Lower lobe of right lung (tissue), 2 donors: ENCODE data around the gene REXO1. TPM values are rescaled to one million over a fixed set of nuclear protein-coding genes. Genes with fewer than 3 reads are reported as not detected.

Experiments
- ATAC-seq, 2 donors: fragments of 200-7000 bp; cut with Tn5 transposase; one replicate each; pipeline ENCODE4 v1.9.1; 2020 to 2022; ENCODE audit warnings: mild to moderate bottlenecking in 2 of 2, moderate library complexity in 2 of 2
- DNase-seq: peaks from one replicate; pipeline ENCODE4 v3.0.0-alpha.2; 2020
- H3K27ac ChIP-seq: fragments of 200-600 bp; one replicate; pipeline ENCODE4 v1.8.0; 2022
- H3K27me3 ChIP-seq: fragments of 200-600 bp; one replicate; pipeline ENCODE4 v1.8.0; 2022; ENCODE audit warnings: low read depth
- H3K36me3 ChIP-seq: fragments of 200-600 bp; one replicate; pipeline ENCODE4 v1.8.0; 2022; ENCODE audit warnings: mild to moderate bottlenecking
- H3K4me1 ChIP-seq: fragments of 200-600 bp; one replicate; pipeline ENCODE4 v1.8.0; 2022
- H3K4me3 ChIP-seq: fragments of 200-600 bp; one replicate; pipeline ENCODE4 v1.8.0; 2022; ENCODE audit warnings: mild to moderate bottlenecking
- H3K9me3 ChIP-seq: fragments of 200-600 bp; one replicate; pipeline ENCODE4 v1.8.0; 2022
- intact Hi-C: fragments of 100-400 bp; cut with DNase I; formaldehyde crosslinking; loops from one replicate; pipeline ENCODE4 v1.11.0; 2022
- total RNA-seq: library from RNA; stranded (reverse); fragmentation: NEBNext Ultra II Directional; extraction: Animal tissue kit (Norgen Biotek cat#: 25700); gene quantifications from one replicate; pipeline ENCODE4 v1.2.1, GENCODE V29; 2021
- TF ChIP-seq, protein P1 (sequence below): fragments of 200-600 bp; IDR thresholded peaks from one replicate; pipeline ENCODE4 v1.8.0; 2022; ENCODE audit warnings: antibody characterized with exemption, mild to moderate bottlenecking
- donor health status: DM: no; HTN: yes; CAD: no; lungs with severe emphysema.

REXO1 gene
- total RNA-seq, 1 donor from 2014 or later, result 29.1 TPM

DNA sequence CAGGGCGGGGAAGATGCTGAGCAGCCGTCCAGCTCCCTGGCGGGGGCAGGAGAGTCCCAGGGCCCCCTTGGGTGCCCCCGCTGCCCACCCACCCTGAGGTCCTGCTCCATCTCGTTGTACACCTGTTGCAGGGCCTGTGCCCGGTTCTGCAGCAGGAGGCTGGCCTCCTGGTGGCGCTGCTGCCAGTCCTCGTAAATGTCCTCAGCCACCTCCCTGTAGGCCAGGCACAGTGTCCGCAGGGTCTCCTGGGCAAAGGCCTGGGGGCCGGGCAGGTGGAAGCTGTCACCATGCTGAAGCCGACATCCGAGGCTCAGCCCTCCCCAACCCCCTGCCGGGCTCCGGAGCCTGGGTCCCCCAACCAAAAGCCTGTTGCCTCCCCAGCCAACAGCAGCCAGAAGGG is 56.4 kb downstream of the REXO1 start:
- intact Hi-C loops, result no loop called here
- Histone ChIP-seq H3K4me1 (peaks cover 6% of the 10 kb centered on the region), H3K36me3 (no peaks in the 10 kb centered on the region), H3K4me3 (no peak overlapping the region), H3K9me3 (no peaks in the 10 kb centered on the region), H3K27me3 (peaks cover 41% of the 10 kb centered on the region), H3K27ac (no peak overlapping the region)
- DNase-seq (no peak), ATAC-seq (no peak)
- TF ChIP-seq, protein P1, sequence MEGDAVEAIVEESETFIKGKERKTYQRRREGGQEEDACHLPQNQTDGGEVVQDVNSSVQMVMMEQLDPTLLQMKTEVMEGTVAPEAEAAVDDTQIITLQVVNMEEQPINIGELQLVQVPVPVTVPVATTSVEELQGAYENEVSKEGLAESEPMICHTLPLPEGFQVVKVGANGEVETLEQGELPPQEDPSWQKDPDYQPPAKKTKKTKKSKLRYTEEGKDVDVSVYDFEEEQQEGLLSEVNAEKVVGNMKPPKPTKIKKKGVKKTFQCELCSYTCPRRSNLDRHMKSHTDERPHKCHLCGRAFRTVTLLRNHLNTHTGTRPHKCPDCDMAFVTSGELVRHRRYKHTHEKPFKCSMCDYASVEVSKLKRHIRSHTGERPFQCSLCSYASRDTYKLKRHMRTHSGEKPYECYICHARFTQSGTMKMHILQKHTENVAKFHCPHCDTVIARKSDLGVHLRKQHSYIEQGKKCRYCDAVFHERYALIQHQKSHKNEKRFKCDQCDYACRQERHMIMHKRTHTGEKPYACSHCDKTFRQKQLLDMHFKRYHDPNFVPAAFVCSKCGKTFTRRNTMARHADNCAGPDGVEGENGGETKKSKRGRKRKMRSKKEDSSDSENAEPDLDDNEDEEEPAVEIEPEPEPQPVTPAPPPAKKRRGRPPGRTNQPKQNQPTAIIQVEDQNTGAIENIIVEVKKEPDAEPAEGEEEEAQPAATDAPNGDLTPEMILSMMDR, result no peak

DNA sequence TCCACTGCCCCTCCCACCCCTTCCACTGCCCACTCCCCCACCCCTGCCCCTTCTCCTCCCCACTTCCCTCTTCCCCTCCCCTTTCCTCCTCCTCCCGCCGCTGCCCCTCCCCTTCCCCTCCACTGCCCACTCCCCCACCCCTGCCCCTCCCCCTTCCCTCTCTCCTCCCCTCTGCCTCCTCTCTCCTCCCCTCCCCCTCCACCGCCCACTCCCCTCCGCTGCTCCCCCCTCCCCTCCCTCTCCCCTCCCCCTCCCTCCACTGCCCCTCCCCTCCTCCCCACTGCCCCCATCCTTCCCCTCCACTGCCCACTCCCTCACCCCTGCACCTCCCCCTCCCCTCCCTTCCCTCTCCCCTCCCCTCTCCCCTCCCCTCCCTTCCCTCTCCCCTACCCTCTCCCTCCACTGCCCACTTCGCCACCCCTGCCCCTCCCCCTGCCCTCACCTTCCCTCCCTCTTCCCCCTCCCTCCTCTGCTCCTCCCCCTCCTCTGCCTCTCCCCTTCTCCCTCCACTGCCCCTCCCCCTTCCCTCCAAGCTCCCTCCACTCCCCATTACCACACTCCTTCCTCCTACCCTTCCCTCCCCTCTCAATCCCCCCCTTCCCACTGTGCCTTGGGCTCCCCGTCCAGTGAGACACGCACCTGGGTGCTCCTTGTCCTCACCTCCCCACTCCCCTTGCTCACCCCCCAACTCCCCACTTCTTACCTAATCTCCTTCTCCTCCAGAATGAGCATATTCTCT is 58.1 kb downstream of the REXO1 start:
- Histone ChIP-seq H3K27ac (no peak overlapping the region), H3K36me3 (no peaks in the 10 kb centered on the region), H3K27me3 (peaks cover 41% of the 10 kb centered on the region), H3K4me1 (peaks cover 6% of the 10 kb centered on the region), H3K4me3 (peak overlapping the region; percentile 34), H3K9me3 (no peaks in the 10 kb centered on the region)
- ATAC-seq, result no peak
- intact Hi-C loops, result no loop called here
- no peak for DNase-seq
- TF ChIP-seq, protein P1, result no peak

DNA sequence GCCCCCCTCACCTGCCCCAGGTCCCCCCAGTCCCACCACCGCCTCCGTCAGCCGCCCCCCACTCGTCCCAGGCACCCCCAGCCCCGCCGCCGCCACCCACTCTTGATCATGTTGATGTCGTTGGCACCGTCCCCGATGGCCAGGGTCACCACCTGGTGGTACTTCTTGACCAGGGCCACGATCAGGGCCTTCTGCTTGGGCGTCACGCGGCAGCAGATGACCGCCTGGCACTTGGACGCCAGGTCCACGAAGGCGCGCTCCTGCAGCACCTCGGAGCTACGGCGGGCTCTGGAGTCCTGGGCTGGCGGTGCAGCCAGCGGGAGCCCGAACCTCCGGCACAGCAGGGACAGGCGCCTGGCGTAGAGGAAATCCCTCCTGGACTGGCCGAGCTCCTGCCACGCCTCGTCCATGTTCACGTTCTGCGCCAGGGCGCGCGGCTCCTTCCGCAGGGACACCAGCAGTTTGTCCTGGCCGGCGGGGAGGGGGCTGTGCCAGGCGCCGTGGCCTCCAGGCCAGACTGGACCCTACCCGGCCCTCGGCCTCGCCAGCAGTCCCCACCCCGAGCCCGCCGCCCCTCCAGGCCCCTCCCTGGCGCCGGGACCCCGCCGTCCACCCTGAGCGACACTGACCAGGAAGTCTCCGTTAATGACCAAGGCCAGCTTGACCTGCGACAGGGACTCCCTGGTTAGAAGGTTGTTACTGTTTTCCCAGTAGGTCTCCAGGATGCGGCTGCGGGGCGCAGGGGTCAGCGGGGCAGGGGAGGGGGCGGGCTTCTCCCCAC is 58.8 kb downstream of the REXO1 start:
- DNase-seq (no peak), ATAC-seq (no peak)
- TF ChIP-seq, protein P1, result no peak
- H3K36me3 ChIP-seq, result no peaks in the 10 kb centered on the region
- intact Hi-C loops, result no loop called here
- H3K4me3 ChIP-seq, result peak overlapping the region; percentile 34
- no peak overlapping the region for H3K27ac ChIP-seq
- H3K9me3 ChIP-seq, result no peaks in the 10 kb centered on the region
- H3K4me1 ChIP-seq, result peaks cover 6% of the 10 kb centered on the region
- peaks cover 44% of the 10 kb centered on the region for H3K27me3 ChIP-seq

DNA sequence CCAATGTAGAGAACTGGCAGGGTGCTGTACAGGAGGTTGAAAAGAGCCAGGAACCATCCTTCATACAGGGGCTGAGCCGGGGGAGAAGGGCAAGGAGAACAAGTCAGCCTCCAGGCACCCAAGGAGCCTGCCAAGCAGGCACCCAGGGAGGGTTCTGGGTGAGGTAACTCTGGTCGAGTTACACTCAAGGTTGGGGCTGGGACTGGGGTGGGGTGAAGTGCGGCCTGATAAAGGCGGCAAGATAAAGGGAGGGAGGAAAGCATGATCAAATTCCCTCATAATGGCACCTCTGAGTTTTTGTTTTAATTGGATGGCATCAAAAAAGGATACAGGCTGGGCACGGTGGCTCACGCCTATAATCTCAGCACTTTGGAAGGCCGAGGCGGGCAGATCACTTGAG is 61.2 kb downstream of the REXO1 start:
- H3K27me3 ChIP-seq, result peaks cover 50% of the 10 kb centered on the region

DNA sequence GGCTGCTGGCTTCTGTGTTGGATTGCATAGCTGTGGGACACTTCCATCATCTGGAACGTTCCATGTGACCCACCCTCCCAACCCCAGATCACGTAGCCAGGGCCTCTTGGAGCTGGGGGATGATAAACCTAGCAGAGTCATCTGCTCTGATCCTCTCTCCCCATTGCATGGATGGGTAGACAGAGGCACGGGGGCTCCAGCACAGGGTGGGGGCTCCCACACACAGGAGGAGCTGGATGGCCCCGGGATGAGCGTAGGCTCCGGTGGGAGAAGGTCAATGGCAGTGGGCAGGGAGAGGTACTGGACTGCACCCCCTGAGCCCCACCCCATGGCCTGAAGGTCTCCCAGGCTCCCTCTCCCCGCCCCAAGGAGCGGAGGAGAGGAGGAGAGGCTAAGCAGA is 61.6 kb downstream of the REXO1 start:
- DNase-seq (no peak), ATAC-seq (no peak)
- Histone ChIP-seq H3K27me3 (peaks cover 50% of the 10 kb centered on the region), H3K9me3 (peaks cover 7% of the 10 kb centered on the region), H3K4me3 (no peak overlapping the region), H3K36me3 (no peaks in the 10 kb centered on the region), H3K27ac (no peak overlapping the region), H3K4me1 (peaks cover 6% of the 10 kb centered on the region)
- TF ChIP-seq, protein P1, result no peak
- intact Hi-C loops, result no loop called here

More for the DNA sequence above, 61.2 kb downstream of the REXO1 start:
- intact Hi-C loops, result no loop called here
- Histone ChIP-seq H3K36me3 (no peaks in the 10 kb centered on the region), H3K27ac (no peak overlapping the region), H3K4me1 (peaks cover 6% of the 10 kb centered on the region), H3K4me3 (no peak overlapping the region), H3K9me3 (peaks cover 2% of the 10 kb centered on the region)
- ATAC-seq (no peak), DNase-seq (no peak)
- TF ChIP-seq, protein P1, result no peak
